ENCODE results near the gene TARS2. TPM values are rescaled to one million over a fixed set of nuclear protein-coding genes. Genes with fewer than 3 reads are reported as not detected.

The TARS2 gene
- total and polyA plus RNA-seq, 2 of the 13 experiments (the other 11 are each of a cell fraction or from before 2014, with no cell fraction given) = 21.3 to 22.8 TPM

GRCh38 chr1:150536836-150537731, 49.9 kb downstream of the TARS2 start (continued):
- TF ChIP-seq ZNF407 (CRISPR knock-in tag; IDR thresholded peaks at IDR 0.05; ENCODE audit: not compliant biosample characterization) (no peak), ZNF484 (CRISPR knock-in tag; IDR thresholded peaks at IDR 0.05; ENCODE audit: borderline replicate concordance, low read depth) (no peak), MNT (IDR thresholded peaks at IDR 0.05) (no peak), ZNF280D (CRISPR knock-in tag; IDR thresholded peaks at IDR 0.05) (no peak), NPAS2 (CRISPR knock-in tag; IDR thresholded peaks at IDR 0.05; ENCODE audit: borderline replicate concordance) (no peak), TBX2 (CRISPR knock-in tag; IDR thresholded peaks at IDR 0.05; ENCODE audit: borderline replicate concordance) (no peak), ZBTB8A (CRISPR knock-in tag; IDR thresholded peaks at IDR 0.05; ENCODE audit: borderline replicate concordance, low read depth) (no peak), ZFP36L1 (CRISPR knock-in tag; IDR thresholded peaks at IDR 0.05) (no peak), ZNF251 (CRISPR knock-in tag; IDR thresholded peaks at IDR 0.05) (no peak), ZGPAT (CRISPR knock-in tag; IDR thresholded peaks at IDR 0.05) (no peak)
